ENCODE results near the gene HEBP1. TPM values are rescaled to one million over a fixed set of nuclear protein-coding genes. Genes with fewer than 3 reads are reported as not detected.
A peak's percentile ranks its signal among the peaks of the same experiment; 100 is the strongest.

The HEBP1 gene
- total RNA-seq, 1 donor from 2014 or later, result 83.3 TPM

GRCh38 chr12:12986775-12987331 lies 13.2 kb downstream of the HEBP1 start:
- Mint-ChIP-seq H3K27ac (ENCODE audit: unreplicated experiment) (no peak overlapping the region), H3K4me1 (ENCODE audit: unreplicated experiment) (peaks cover 11% of the 10 kb centered on the region), H3K36me3 (ENCODE audit: low read depth, unreplicated experiment) (peaks cover 12% of the 10 kb centered on the region)

GRCh38 chr12:12985817-12986408 lies 14.2 kb downstream of the HEBP1 start:
- no peaks in the 10 kb centered on the region for H3K9me3 Mint-ChIP-seq (ENCODE audit: unreplicated experiment)
- DNase-seq (ENCODE audit: low spot score), result peak; percentile 62
- no peak overlapping the region for H3K27ac Mint-ChIP-seq (ENCODE audit: unreplicated experiment)
- peaks cover 8% of the 10 kb centered on the region for H3K36me3 Mint-ChIP-seq (ENCODE audit: low read depth, unreplicated experiment)
- H3K4me3 Mint-ChIP-seq (ENCODE audit: unreplicated experiment), result no peak overlapping the region
- peaks cover 3% of the 10 kb centered on the region for H3K4me1 Mint-ChIP-seq (ENCODE audit: unreplicated experiment)
- TF ChIP-seq, protein P1, sequence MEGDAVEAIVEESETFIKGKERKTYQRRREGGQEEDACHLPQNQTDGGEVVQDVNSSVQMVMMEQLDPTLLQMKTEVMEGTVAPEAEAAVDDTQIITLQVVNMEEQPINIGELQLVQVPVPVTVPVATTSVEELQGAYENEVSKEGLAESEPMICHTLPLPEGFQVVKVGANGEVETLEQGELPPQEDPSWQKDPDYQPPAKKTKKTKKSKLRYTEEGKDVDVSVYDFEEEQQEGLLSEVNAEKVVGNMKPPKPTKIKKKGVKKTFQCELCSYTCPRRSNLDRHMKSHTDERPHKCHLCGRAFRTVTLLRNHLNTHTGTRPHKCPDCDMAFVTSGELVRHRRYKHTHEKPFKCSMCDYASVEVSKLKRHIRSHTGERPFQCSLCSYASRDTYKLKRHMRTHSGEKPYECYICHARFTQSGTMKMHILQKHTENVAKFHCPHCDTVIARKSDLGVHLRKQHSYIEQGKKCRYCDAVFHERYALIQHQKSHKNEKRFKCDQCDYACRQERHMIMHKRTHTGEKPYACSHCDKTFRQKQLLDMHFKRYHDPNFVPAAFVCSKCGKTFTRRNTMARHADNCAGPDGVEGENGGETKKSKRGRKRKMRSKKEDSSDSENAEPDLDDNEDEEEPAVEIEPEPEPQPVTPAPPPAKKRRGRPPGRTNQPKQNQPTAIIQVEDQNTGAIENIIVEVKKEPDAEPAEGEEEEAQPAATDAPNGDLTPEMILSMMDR (IDR thresholded peaks at IDR 0.05; ENCODE audit: unreplicated experiment), result peak; percentile 56
- no peaks in the 10 kb centered on the region for H3K27me3 Mint-ChIP-seq (ENCODE audit: unreplicated experiment)

More at GRCh38 chr12:12986775-12987331, 13.2 kb downstream of the HEBP1 start:
- no peaks in the 10 kb centered on the region for H3K27me3 Mint-ChIP-seq (ENCODE audit: unreplicated experiment)
- no peak overlapping the region for H3K4me3 Mint-ChIP-seq (ENCODE audit: unreplicated experiment)
- TF ChIP-seq, protein P1 (IDR thresholded peaks at IDR 0.05; ENCODE audit: unreplicated experiment), result no peak
- no peak for DNase-seq (ENCODE audit: low spot score)
- no peaks in the 10 kb centered on the region for H3K9me3 Mint-ChIP-seq (ENCODE audit: unreplicated experiment)

DNA sequence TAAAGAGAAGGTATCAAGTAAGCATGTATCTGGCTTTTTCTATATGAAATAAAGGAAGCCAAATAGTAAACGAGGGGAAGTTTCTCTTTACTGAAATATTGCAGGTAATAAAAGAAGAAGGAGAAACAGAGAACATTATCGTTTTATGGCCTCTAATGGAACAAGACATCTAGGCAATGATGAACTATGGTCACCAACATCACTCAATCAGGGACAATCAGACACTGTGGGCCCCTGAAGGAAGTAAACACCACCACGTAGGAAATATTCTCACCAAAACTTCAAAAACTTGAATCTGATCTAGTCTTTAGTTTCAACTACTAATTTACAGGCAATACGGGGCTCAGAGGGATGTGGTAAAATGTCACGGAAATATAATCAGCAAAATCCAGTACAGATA lies 15.9 kb downstream of the HEBP1 start:
- Mint-ChIP-seq H3K27ac (ENCODE audit: unreplicated experiment) (no peak overlapping the region), H3K4me3 (ENCODE audit: unreplicated experiment) (no peak overlapping the region), H3K4me1 (ENCODE audit: unreplicated experiment) (no peaks in the 10 kb centered on the region), H3K9me3 (ENCODE audit: unreplicated experiment) (no peaks in the 10 kb centered on the region), H3K36me3 (ENCODE audit: low read depth, unreplicated experiment) (peaks cover 8% of the 10 kb centered on the region), H3K27me3 (ENCODE audit: unreplicated experiment) (no peaks in the 10 kb centered on the region)
- DNase-seq (ENCODE audit: low spot score), result no peak
- TF ChIP-seq, protein P1 (IDR thresholded peaks at IDR 0.05; ENCODE audit: unreplicated experiment), result no peak

DNA sequence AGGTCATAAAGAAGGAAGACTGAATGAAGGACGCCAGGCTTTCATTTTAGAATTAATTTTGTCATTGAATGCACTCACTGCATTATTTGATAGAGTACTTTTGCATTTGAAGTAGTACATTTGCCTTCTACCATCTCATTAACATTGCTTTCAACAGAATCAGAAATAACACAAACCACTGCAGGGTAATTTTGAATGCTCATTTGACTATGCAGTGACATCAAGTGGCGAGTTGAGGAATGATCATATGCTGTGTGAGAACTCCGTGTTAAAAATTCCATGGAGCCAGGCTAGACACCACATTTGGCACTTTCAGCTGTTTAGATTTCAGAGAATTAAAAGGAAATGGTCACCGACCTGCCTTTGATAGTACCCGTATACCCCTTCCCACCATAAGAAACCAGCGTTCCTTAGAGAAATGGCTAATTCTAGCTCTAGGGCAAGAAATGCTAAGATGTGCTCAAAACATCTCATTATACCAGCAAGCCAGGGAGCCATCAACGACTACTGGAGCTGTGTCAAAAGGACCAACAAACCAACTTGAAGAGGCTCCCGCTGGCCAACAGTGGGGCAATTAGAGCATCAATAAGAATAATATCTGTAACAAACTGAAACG lies 16.5 kb downstream of the HEBP1 start:
- Mint-ChIP-seq H3K36me3 (ENCODE audit: low read depth, unreplicated experiment) (peaks cover 5% of the 10 kb centered on the region), H3K4me1 (ENCODE audit: unreplicated experiment) (no peaks in the 10 kb centered on the region), H3K9me3 (ENCODE audit: unreplicated experiment) (no peaks in the 10 kb centered on the region), H3K27me3 (ENCODE audit: unreplicated experiment) (no peaks in the 10 kb centered on the region), H3K4me3 (ENCODE audit: unreplicated experiment) (no peak overlapping the region), H3K27ac (ENCODE audit: unreplicated experiment) (no peak overlapping the region)
- DNase-seq (ENCODE audit: low spot score), result peak; percentile 30
- TF ChIP-seq, protein P1 (IDR thresholded peaks at IDR 0.05; ENCODE audit: unreplicated experiment), result peak; percentile 57

DNA sequence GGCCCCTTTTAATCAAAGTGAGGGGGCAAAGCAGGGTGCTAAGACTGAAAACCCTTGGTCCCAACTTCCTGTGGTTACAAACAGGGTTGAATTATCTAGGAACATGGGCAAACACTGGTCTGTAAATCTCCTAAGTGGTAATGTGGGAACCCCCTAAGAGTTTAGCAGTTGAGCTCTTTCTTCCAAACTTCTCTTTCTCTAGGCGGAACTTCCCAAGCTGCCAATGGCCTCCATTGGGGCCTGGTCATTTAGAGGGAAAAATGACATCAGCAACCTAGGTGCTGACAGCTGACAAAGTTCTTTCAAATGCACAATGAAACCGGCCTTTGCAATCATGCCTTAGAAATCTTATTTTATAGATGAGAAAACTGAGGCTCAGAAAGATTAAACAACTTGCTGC lies 17.7 kb downstream of the HEBP1 start:
- Mint-ChIP-seq H3K4me1 (ENCODE audit: unreplicated experiment) (no peaks in the 10 kb centered on the region), H3K4me3 (ENCODE audit: unreplicated experiment) (no peak overlapping the region), H3K36me3 (ENCODE audit: low read depth, unreplicated experiment) (peaks cover 8% of the 10 kb centered on the region), H3K27ac (ENCODE audit: unreplicated experiment) (no peak overlapping the region), H3K27me3 (ENCODE audit: unreplicated experiment) (no peaks in the 10 kb centered on the region), H3K9me3 (ENCODE audit: unreplicated experiment) (no peaks in the 10 kb centered on the region)
- DNase-seq (ENCODE audit: low spot score), result no peak
- TF ChIP-seq, protein P1 (IDR thresholded peaks at IDR 0.05; ENCODE audit: unreplicated experiment), result no peak

Data from endothelial cell (in vitro differentiated cells).